ENCODE measurements around the gene LYRM1. TPM values are rescaled to one million over a fixed set of nuclear protein-coding genes. Genes with fewer than 3 reads are reported as not detected.
"Not testable (repeated sequence)": the region's sequence is repeated elsewhere in the genome, so short reads cannot be mapped to it uniquely, and the experiment has no call there.

LYRM1 gene
- total RNA-seq, 4 donors from 2014 or later, result 24.3 to 27.3 (median 25.5) TPM

- no peak for DNase-seq (ENCODE audit: low spot score in 2 of 2)
- WGBS, 2 donors, result 82 to 92% methylated on average over 5 of the region's 5 CpGs
- intact Hi-C loops (cut with DNase I; ENCODE audit: low total_unique reads), result no loop called here
- TF ChIP-seq CTCF (IDR thresholded peaks at IDR 0.05) (no peak), POLR2A (IDR thresholded peaks at IDR 0.05) (no peak)
- H3K4me3 ChIP-seq (ENCODE audit: low read depth, poor library complexity, severe bottlenecking), result no peak overlapping the region
These were observed 44.4 kb downstream of the LYRM1 start for GRCh38 chr16:20944861-20945574.

GRCh38 chr16:20945575-20945875 is 45.0 kb downstream of the LYRM1 start:
- 93 to 96% methylated on average over 11 of the region's 11 CpGs for WGBS, 2 donors
- DNase-seq (ENCODE audit: low spot score in 2 of 2); intact Hi-C loops (cut with DNase I; ENCODE audit: low total_unique reads); H3K4me3 ChIP-seq (ENCODE audit: low read depth, poor library complexity, severe bottlenecking): not testable (repeated sequence)

GRCh38 chr16:20946015-20946629 is 45.6 kb downstream of the LYRM1 start:
- 88 to 89% methylated on average over 8 of the region's 8 CpGs for WGBS, 2 donors
- intact Hi-C loops (cut with DNase I; ENCODE audit: low total_unique reads), result no loop called here
- no peak overlapping the region for H3K4me3 ChIP-seq (ENCODE audit: low read depth, poor library complexity, severe bottlenecking)
- TF ChIP-seq POLR2A (IDR thresholded peaks at IDR 0.05), result no peak
- no peak for TF ChIP-seq CTCF (IDR thresholded peaks at IDR 0.05)
- DNase-seq (ENCODE audit: low spot score in 2 of 2), result no peak

GRCh38 chr16:20948444-20948843 is 47.9 kb downstream of the LYRM1 start:
- no peak for DNase-seq (ENCODE audit: low spot score in 2 of 2)
- intact Hi-C loops (cut with DNase I; ENCODE audit: low total_unique reads), result no loop called here
- no peak for TF ChIP-seq CTCF (IDR thresholded peaks at IDR 0.05)
- no peak for TF ChIP-seq POLR2A (IDR thresholded peaks at IDR 0.05)
- H3K4me3 ChIP-seq (ENCODE audit: low read depth, poor library complexity, severe bottlenecking), result no peak overlapping the region
- WGBS, 2 donors, result 81 to 92% methylated on average over 9 of the region's 9 CpGs

GRCh38 chr16:20949660-20950059 is 49.1 kb downstream of the LYRM1 start:
- no peak for DNase-seq (ENCODE audit: low spot score in 2 of 2)
- TF ChIP-seq POLR2A (IDR thresholded peaks at IDR 0.05), result no peak
- no peak for TF ChIP-seq CTCF (IDR thresholded peaks at IDR 0.05)
- intact Hi-C loops (cut with DNase I; ENCODE audit: low total_unique reads), result no loop called here
- H3K4me3 ChIP-seq (ENCODE audit: low read depth, poor library complexity, severe bottlenecking), result no peak overlapping the region
- 82 to 89% methylated on average over 3 of the region's 3 CpGs for WGBS, 2 donors

- WGBS, 2 donors, result 77 to 87% methylated on average over 4 of the region's 4 CpGs
- intact Hi-C loops (cut with DNase I; ENCODE audit: low total_unique reads), result no loop called here
- no peak for DNase-seq (ENCODE audit: low spot score in 2 of 2)
- H3K4me3 ChIP-seq (ENCODE audit: low read depth, poor library complexity, severe bottlenecking), result no peak overlapping the region
- TF ChIP-seq POLR2A (IDR thresholded peaks at IDR 0.05), result no peak
- no peak for TF ChIP-seq CTCF (IDR thresholded peaks at IDR 0.05)
These were observed 49.7 kb downstream of the LYRM1 start for GRCh38 chr16:20950294-20950693.

Data from lower leg skin (tissue), 4 donors.